ENCODE measurements around the gene MAB21L2.

- TF ChIP-seq POLR2A (IDR thresholded peaks at IDR 0.05) (no peak), CTCF (IDR thresholded peaks at IDR 0.05 in 8 of 11, conservative IDR thresholded peaks at IDR 0.05 in 3 of 11) (no peak)
These were observed 37.1 kb downstream of the MAB21L2 start for GRCh38 chr4:150619042-150619441.

Measured in spleen (tissue), 7 donors.